Endothelial cell of umbilical vein (primary cell): ENCODE measurements around the gene HOXB2. TPM values are rescaled to one million over a fixed set of nuclear protein-coding genes. Genes with fewer than 3 reads are reported as not detected.

Source experiments
- BruUV-seq: library from RNA; stranded (reverse); fragments of 400-500 nt; replicated peaks from 2 replicates; lab custom pipeline; 2021; lab: Mats Ljungman, UMichigan
- CTCF ChIA-PET: fragments of 300-600, 350-600 bp; sonication (Branson Sonifier 250); formaldehyde crosslinking; loops from one replicate; lab custom pipeline; 2021; ENCODE audit warnings: antibody characterized with exemption, inconsistent platforms; lab: Charles Lee
- POLR2A ChIA-PET: fragments of 300-600, 350-600 bp; sonication (Branson Sonifier 250); formaldehyde crosslinking; loops from one replicate; lab custom pipeline; 2021; ENCODE audit warnings: antibody characterized with exemption, inconsistent platforms; lab: Charles Lee
- DNase-seq: peaks from one replicate; pipeline ENCODE4 v3.0.0-alpha.2; 2011; ENCODE audit warnings: low read depth, low spot score
- FAIRE-seq: peaks from 2 replicates; lab custom pipeline; 2011; peaks lifted over from hg19 to GRCh38; lab: Jason Lieb, UNC
- H2AFZ ChIP-seq: 2 replicates; pipeline ENCODE4 v1.6.0; 2012; ENCODE audit warnings: low read depth, low read length, control low read depth, inconsistent platforms
- H3K27ac ChIP-seq: 2 replicates; pipeline ENCODE4 v1.5.1; 2011; ENCODE audit warnings: low read depth, mild to moderate bottlenecking, control low read depth, low read length, moderate library complexity; ENCODE audit not compliant: insufficient read depth
- H3K27me3 ChIP-seq, 2 experiments: 2 replicates each; pipeline versions ENCODE4 v1.6.0 to v1.6.1; 2011; ENCODE audit warnings: low read length in 2 of 2, mixed read lengths in 1 of 2; ENCODE audit not compliant: control insufficient read depth in 2 of 2, insufficient read depth in 2 of 2
- H3K36me3 ChIP-seq, 2 experiments: 2 replicates in 1 of 2; 3 replicates in 1 of 2; pipeline ENCODE4 v1.5.1; 2011; ENCODE audit warnings: low read length in 2 of 2, mild to moderate bottlenecking in 1 of 2, moderate library complexity in 1 of 2; ENCODE audit not compliant: control insufficient read depth in 2 of 2, insufficient read depth in 2 of 2; ENCODE audit errors: extremely low read depth in 1 of 2
- H3K4me1 ChIP-seq: 3 replicates; pipeline ENCODE4 v1.5.1; 2011; ENCODE audit warnings: mild to moderate bottlenecking, low read length; ENCODE audit not compliant: control insufficient read depth, insufficient read depth; ENCODE audit errors: extremely low read depth
- H3K4me2 ChIP-seq: 2 replicates; pipeline ENCODE4 v1.6.1; 2011; ENCODE audit warnings: low read length, control low read depth, mixed read lengths; ENCODE audit not compliant: insufficient read depth
- H3K4me3 ChIP-seq, 3 experiments: fragments of 200-600 bp in 1 of 3; sonication (generic), shearing (Covaris generic) in 1 of 3; replicated peaks in 1 of 3; 2 replicates each; pipeline ENCODE4 v1.5.1; 2011 to 2016; ENCODE audit warnings: control low read depth in 3 of 3, low read length in 3 of 3, mild to moderate bottlenecking in 2 of 3, inconsistent platforms in 1 of 3, low read depth in 1 of 3, moderate library complexity in 1 of 3; ENCODE audit not compliant: insufficient read depth in 1 of 3
- H3K79me2 ChIP-seq: 2 replicates; pipeline ENCODE4 v1.6.0; 2012; ENCODE audit warnings: low read length, inconsistent platforms; ENCODE audit not compliant: control insufficient read depth, insufficient read depth
- H3K9ac ChIP-seq: replicated peaks from 2 replicates; pipeline ENCODE3; 2011; ENCODE audit warnings: low read length, control low read depth; ENCODE audit not compliant: insufficient read depth; ENCODE audit errors: extremely low read depth
- H3K9me1 ChIP-seq: replicated peaks from 3 replicates; pipeline ENCODE4 v1.6.0; 2011; ENCODE audit warnings: mild to moderate bottlenecking, low read length; ENCODE audit not compliant: control insufficient read depth, insufficient read depth; ENCODE audit errors: extremely low read depth
- H3K9me3 ChIP-seq: replicated peaks from 2 replicates; pipeline ENCODE4 v1.5.1; 2012; ENCODE audit warnings: low read length, inconsistent platforms; ENCODE audit not compliant: control insufficient read depth, insufficient read depth
- H4K20me1 ChIP-seq: replicated peaks from 2 replicates; pipeline ENCODE3; 2011; ENCODE audit warnings: mild to moderate bottlenecking, low read length; ENCODE audit not compliant: control insufficient read depth, insufficient read depth; ENCODE audit errors: extremely low read depth
- CTCF ChIP-seq, 2 donors: IDR thresholded peaks; 1 replicate in 1 of 2; 2 replicates in 1 of 2; pipeline ENCODE4 v1.5.1; 2011; ENCODE audit warnings: low read length in 2 of 2, mild to moderate bottlenecking in 2 of 2, moderate library complexity in 2 of 2, control low read depth in 1 of 2, inconsistent platforms in 1 of 2, low read depth in 1 of 2; ENCODE audit not compliant: insufficient read depth in 1 of 2; ENCODE audit errors: extremely low read depth in 1 of 2
- EZH2 ChIP-seq: IDR thresholded peaks from 2 replicates; pipeline ENCODE4 v1.6.1; 2012; ENCODE audit warnings: borderline replicate concordance, low read depth, mild to moderate bottlenecking, moderate library complexity, low read length, inconsistent platforms; ENCODE audit not compliant: severe bottlenecking
- FOS ChIP-seq: IDR thresholded peaks from 2 replicates; pipeline ENCODE4 v1.6.1; 2011; ENCODE audit warnings: mild to moderate bottlenecking, low read length, moderate library complexity, borderline replicate concordance; ENCODE audit not compliant: insufficient read depth
- GATA2 ChIP-seq: IDR thresholded peaks from 2 replicates; pipeline ENCODE4 v1.7.0; 2011; ENCODE audit warnings: low read depth, mild to moderate bottlenecking, moderate library complexity, mixed read lengths, low read length; ENCODE audit not compliant: insufficient read length, insufficient read depth
- JUN ChIP-seq: IDR thresholded peaks from 2 replicates; pipeline ENCODE4 v1.6.1; 2011; ENCODE audit warnings: borderline replicate concordance, low read depth; ENCODE audit not compliant: insufficient read length, insufficient read depth
- MAX ChIP-seq: IDR thresholded peaks from 2 replicates; pipeline ENCODE4 v1.6.1; 2011; ENCODE audit not compliant: insufficient read depth, insufficient read length
- MYC ChIP-seq: IDR thresholded peaks from one replicate; pipeline ENCODE4 v1.6.1; 2011; ENCODE audit warnings: mild to moderate bottlenecking, low read depth, low read length
- POLR2A ChIP-seq: IDR thresholded peaks from 2 replicates; pipeline ENCODE4 v1.6.1; 2012; ENCODE audit warnings: low read depth, mild to moderate bottlenecking, control low read depth, low read length
- POLR2AphosphoS5 ChIP-seq: IDR thresholded peaks from 2 replicates; pipeline ENCODE4 v1.6.1; 2012; ENCODE audit warnings: low read depth, mild to moderate bottlenecking, control low read depth, low read length, moderate library complexity; ENCODE audit not compliant: insufficient read depth
- dilution Hi-C: fragments of 300-500 bp; cut with MboI; formaldehyde crosslinking; loops from one replicate; pipeline ENCODE4 v1.15.0; 2019; ENCODE audit warnings: low sequenced_read_pairs; ENCODE audit not compliant: extremely low pct_ligation_motif_present
- intact Hi-C: fragments of 100-400 bp; cut with micrococcal nuclease; formaldehyde crosslinking; loops from one replicate; pipeline ENCODE4 v1.10.0; 2022
- polyA plus RNA-seq, 4 experiments: library from polyadenylated mRNA; depleted of rRNA in 3 of 4; stranded (reverse) in 3 of 4; unstranded in 1 of 4; fragments of >200 nt; gene quantifications; 2 replicates each; pipeline versions ENCODE4 v1.2.1 to v1.2.3, GENCODE V29; 2011 to 2012; ENCODE audit warnings: missing spikeins in 1 of 4
- total RNA-seq: library from RNA; stranded (reverse); gene quantifications from 2 replicates; pipeline ENCODE4 v1.2.3, GENCODE V29; 2021

HOXB2 gene
- total and polyA plus RNA-seq, 2 donors (not counting 3 experiments of a cell fraction or from before 2014, with no cell fraction given): 14.1 to 23.3 TPM

GRCh38 chr17:48510761-48511604 is 33.9 kb downstream of the HOXB2 start:
- Histone ChIP-seq H3K36me3 (no peaks in the 10 kb centered on the region), H4K20me1 (no peaks in the 10 kb centered on the region), H3K9me3 (no peaks in the 10 kb centered on the region), H2AFZ (no peak overlapping the region), H3K27me3 (peaks cover 30 to 31% of the 10 kb centered on the region in 2 experiments), H3K9ac (no peak overlapping the region), H3K4me1 (peaks cover 2% of the 10 kb centered on the region), H3K4me2 (no peak overlapping the region), H3K9me1 (no peaks in the 10 kb centered on the region), H3K4me3 (no peak overlapping the region), H3K79me2 (no peaks in the 10 kb centered on the region), H3K27ac (no peak overlapping the region)
- intact Hi-C loops (no loop called here), dilution Hi-C loops (no loop called here)
- ChIA-PET POLR2A (no interaction called here), CTCF (interaction anchor here (1.5 kb wide), 1 partner anchor 18 kb away, joined by 4 read pairs; no protein-coding TSS in a partner anchor)
- no peak for DNase-seq
- TF ChIP-seq GATA2: no peak
- TF ChIP-seq POLR2A: no peak
- TF ChIP-seq JUN: no peak
- TF ChIP-seq POLR2AphosphoS5: no peak
- no peak for TF ChIP-seq EZH2
- TF ChIP-seq FOS: no peak
- no peak for TF ChIP-seq CTCF (IDR thresholded peaks at IDR 0.05; ENCODE audit: extremely low read depth in 1 of 2, insufficient read depth in 1 of 2, low read depth in 1 of 2, low read length in 2 of 2)
- no peak for TF ChIP-seq MAX
- no peak for TF ChIP-seq MYC
- no TSS peak for BruUV-seq
- no peak for FAIRE-seq
